ENCODE data around the gene BLVRA. TPM values are rescaled to one million over a fixed set of nuclear protein-coding genes. Genes with fewer than 3 reads are reported as not detected.

Gene BLVRA
- total RNA-seq, 6 experiments from 2014 or later = 29.0 to 43.9 (median 36.0) TPM

- Mint-ChIP-seq H3K36me3 (ENCODE audit: low read depth) (no peaks in the 10 kb centered on the region), H3K9me3 (no peaks in the 10 kb centered on the region), H3K27me3 (ENCODE audit: insufficient read depth) (no peaks in the 10 kb centered on the region), H3K4me3 (no peak overlapping the region), H3K4me1 (ENCODE audit: low read depth) (peaks cover 43% of the 10 kb centered on the region), H3K27ac (no peak overlapping the region)
- no peak for DNase-seq
- no peak for TF ChIP-seq CTCF (IDR thresholded peaks at IDR 0.05)
Measured at GRCh38 chr7:43764039-43764761, 5.7 kb downstream of the BLVRA start.

- H3K9me3 Mint-ChIP-seq = no peaks in the 10 kb centered on the region
- peak overlapping the region; percentile 42 for H3K27ac Mint-ChIP-seq
- H3K4me3 Mint-ChIP-seq = no peak overlapping the region
- TF ChIP-seq CTCF (IDR thresholded peaks at IDR 0.05) = no peak
- no peaks in the 10 kb centered on the region for H3K36me3 Mint-ChIP-seq (ENCODE audit: low read depth)
- peaks cover 38% of the 10 kb centered on the region for H3K4me1 Mint-ChIP-seq (ENCODE audit: low read depth)
- no peaks in the 10 kb centered on the region for H3K27me3 Mint-ChIP-seq (ENCODE audit: insufficient read depth)
- DNase-seq = peak; percentile 35
Measured at GRCh38 chr7:43764807-43765491, 6.5 kb downstream of the BLVRA start.

DNA sequence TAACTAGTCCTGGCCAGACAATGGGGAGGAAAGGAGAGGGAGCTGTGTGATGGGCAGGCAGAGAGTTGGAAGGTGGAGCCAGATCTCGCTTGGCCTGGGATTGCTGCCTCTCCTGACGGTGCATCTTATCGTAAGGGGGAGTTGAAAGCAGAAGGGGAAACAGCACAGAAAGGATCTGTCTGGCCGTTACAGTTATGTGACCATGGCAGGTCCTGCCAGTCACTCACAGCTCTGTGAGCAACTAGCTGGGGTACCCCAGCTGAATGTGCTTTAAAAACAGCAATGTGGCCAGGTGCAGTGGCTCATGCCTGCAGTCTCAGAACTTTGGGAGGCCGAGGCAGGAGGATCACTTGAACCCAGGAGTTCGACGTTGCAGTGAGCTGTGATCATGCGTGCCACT is 8.1 kb downstream of the BLVRA start:
- no peak overlapping the region for H3K4me3 Mint-ChIP-seq
- no peak for TF ChIP-seq CTCF (IDR thresholded peaks at IDR 0.05)
- no peaks in the 10 kb centered on the region; the same call in 1 of the 2 replicates for H3K27me3 Mint-ChIP-seq (ENCODE audit: insufficient read depth)
- no peak for DNase-seq
- H3K27ac Mint-ChIP-seq = no peak overlapping the region
- no peaks in the 10 kb centered on the region for H3K36me3 Mint-ChIP-seq (ENCODE audit: low read depth)
- H3K9me3 Mint-ChIP-seq = no peaks in the 10 kb centered on the region
- H3K4me1 Mint-ChIP-seq (ENCODE audit: low read depth) = peaks cover 37% of the 10 kb centered on the region

GRCh38 chr7:43767311-43767710 is 8.8 kb downstream of the BLVRA start:
- no peak for TF ChIP-seq CTCF (IDR thresholded peaks at IDR 0.05)
- H3K4me1 Mint-ChIP-seq (ENCODE audit: low read depth) = peaks cover 30% of the 10 kb centered on the region
- H3K36me3 Mint-ChIP-seq (ENCODE audit: low read depth) = peaks cover 1% of the 10 kb centered on the region; the same call in 1 of the 2 replicates
- H3K9me3 Mint-ChIP-seq = no peaks in the 10 kb centered on the region
- H3K27me3 Mint-ChIP-seq (ENCODE audit: insufficient read depth) = no peaks in the 10 kb centered on the region; the same call in 1 of the 2 replicates
- no peak for DNase-seq
- no peak overlapping the region for H3K27ac Mint-ChIP-seq
- no peak overlapping the region for H3K4me3 Mint-ChIP-seq

GRCh38 chr7:43768201-43768886 is 9.9 kb downstream of the BLVRA start:
- no peak for TF ChIP-seq CTCF (IDR thresholded peaks at IDR 0.05)
- no peak overlapping the region for H3K27ac Mint-ChIP-seq
- H3K27me3 Mint-ChIP-seq (ENCODE audit: insufficient read depth) = no peaks in the 10 kb centered on the region; the same call in 1 of the 2 replicates
- no peak for DNase-seq
- peaks cover 22% of the 10 kb centered on the region for H3K4me1 Mint-ChIP-seq (ENCODE audit: low read depth)
- H3K36me3 Mint-ChIP-seq (ENCODE audit: low read depth) = peaks cover 9% of the 10 kb centered on the region; the same call in 1 of the 2 replicates
- no peak overlapping the region for H3K4me3 Mint-ChIP-seq
- H3K9me3 Mint-ChIP-seq = no peaks in the 10 kb centered on the region

All from HFFc6 (cell line).